ENCODE measurements around the gene ECM1.

ECM1 gene

DNA sequence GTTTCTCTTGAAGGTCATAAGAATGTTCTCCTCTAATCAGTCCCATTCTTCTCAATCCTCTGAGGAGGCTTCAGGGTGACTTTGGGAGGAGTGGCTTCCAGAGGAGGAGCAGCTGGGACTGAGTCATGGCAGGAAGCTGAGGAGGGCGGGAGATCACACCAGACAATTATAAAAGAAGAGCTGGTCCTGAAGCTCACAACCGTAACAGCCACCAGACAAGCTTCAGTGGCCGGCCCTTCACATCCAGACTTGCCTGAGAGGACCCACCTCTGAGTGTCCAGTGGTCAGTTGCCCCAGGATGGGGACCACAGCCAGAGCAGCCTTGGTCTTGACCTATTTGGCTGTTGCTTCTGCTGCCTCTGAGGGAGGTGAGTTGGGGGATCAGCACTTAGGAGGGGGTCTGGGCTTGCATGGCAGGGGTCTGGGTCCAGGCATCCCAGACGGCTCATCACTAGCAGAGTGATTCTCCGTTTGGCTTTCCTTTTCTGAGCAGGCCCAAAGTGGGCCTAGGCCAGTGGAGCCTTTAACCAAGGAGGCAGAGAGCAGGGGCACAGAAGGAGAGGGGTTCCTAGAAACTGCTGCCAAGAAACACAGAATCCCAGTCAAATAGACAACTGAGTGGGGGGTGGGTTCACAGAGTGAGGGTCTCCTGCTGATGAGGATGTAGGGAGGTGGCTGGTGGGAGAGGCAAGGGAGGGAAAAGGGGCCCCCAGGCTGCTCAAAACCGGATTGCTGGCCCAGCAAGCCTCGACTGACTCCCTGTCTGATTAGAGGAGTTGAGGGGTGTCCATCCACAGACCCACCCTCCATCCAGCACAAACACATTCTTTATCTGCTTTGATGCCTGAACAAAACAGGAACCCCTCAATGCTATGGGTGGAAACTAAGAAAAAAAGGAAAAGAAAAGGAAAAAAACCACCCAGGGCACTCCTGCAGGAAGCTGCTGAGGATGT lies at the start of gene ECM1:
ECM1 (plus strand) TSS at position 198 of the 953 bp plus-strand sequence; CDS start at position 299, 101 bp downstream.
- DNase-seq (ENCODE audit: low spot score), result no peak

DNA sequence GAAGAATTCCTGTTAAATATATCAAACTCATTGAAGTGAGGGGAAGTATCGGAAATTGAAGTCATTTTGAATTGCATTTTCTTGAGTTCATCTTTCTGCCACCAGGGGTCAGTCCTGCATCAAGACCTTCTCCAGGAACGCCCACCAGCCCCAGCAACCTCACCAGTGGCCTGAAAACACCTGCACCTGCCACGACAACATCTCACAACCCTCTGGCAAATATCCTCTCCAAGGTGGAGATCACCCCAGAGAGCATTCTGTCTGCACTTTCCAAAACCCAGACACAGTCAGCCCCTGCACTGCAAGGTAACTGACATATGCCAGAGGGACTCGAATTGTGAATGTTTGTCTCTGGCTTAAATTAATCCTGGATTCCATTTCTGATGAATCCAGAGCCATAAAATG lies 43.5 kb upstream of the ECM1 start:
- DNase-seq (ENCODE audit: low spot score), result peak; percentile 60

DNA sequence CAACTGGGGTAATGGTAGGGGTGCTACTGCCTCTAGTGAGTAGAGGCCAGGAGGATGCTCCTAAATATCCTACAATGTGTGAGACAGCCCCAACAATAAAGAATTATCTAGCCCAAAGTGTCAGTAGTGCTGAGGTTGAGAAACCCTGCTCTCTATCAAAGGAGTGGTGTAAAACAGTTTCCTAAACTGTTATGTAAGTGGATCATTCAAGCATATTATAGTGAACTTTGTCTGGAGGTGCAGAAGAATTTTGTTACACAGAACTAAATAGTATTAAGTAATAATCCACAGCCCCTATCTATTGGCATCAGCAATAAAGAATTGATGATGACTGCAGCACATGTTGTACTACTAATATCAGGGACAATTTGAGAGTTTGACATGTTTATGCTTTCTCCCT lies 40.9 kb upstream of the ECM1 start:
- no peak for DNase-seq (ENCODE audit: low spot score)

DNA sequence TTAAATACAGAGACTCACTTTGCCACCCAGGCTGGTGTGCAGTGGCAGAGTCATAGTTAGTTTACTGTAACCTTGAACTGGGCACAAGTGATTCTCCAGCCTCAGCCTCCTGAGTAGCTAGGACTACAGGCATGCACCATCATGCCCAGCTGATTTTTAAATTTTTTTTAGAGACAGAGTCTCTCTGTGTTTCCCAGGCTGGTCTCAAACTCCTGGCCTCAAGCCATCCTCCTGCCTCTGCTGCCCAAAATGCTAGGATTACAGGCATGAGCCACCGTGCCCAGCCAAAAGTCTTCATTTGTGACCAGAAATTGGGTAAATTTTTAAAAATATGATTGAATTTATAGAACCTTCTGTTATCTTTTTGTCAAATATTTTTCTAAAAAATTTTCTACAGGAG lies 38.6 kb upstream of the ECM1 start:
- DNase-seq (ENCODE audit: low spot score), result no peak

GRCh38 chr1:150472601-150473200 lies 35.2 kb upstream of the ECM1 start:
- no peak for DNase-seq (ENCODE audit: low spot score)

- DNase-seq (ENCODE audit: low spot score), result peak; percentile 48
These were observed 34.2 kb upstream of the ECM1 start for GRCh38 chr1:150473659-150474058.

DNA sequence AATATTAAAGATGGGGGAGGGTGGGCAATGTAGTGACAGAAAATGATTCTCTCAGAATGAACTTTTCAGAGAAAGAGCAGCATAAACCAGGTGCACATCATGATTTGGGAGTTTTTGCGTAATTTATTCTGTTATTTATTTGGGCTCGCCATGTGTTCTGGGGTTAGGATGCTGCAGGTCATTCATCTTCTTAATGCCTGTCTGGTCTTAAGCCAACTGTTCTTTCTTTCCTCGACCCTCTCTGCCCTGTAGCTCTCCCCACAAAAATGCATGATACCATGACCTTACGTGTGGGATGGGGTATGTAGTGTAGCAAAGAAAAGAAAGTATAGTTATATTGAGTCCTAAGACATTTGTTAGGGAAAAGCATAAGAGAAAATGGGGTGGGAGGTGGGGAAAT lies 33.0 kb upstream of the ECM1 start:
- DNase-seq (ENCODE audit: low spot score), result no peak

DNA sequence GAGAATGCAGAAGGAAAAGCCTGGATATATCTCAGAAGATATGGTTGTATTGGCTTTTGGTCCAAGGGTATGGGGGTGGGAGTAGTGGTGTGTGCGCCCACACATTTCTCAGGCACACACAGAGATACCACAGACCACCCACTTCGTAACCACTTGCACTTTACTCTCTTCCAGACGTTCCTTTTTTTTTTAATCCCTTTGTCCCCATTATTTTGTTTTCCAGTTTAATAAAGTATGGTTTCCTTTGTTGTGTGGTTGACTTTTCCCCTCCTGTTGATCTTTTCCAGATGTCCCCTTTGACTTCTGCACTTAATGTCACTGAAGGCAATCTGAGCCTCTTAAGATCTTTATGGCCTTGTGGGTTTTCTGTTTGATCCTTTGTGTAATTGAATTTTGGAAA lies 31.2 kb upstream of the ECM1 start:
- DNase-seq (ENCODE audit: low spot score), result no peak

GRCh38 chr1:150477320-150477719 lies 30.6 kb upstream of the ECM1 start:
- DNase-seq (ENCODE audit: low spot score), result no peak

GRCh38 chr1:150477733-150478132 lies 30.2 kb upstream of the ECM1 start:
- no peak for DNase-seq (ENCODE audit: low spot score)

- no peak for DNase-seq (ENCODE audit: low spot score)
These were observed 28.5 kb upstream of the ECM1 start for GRCh38 chr1:150479370-150479769.

DNA sequence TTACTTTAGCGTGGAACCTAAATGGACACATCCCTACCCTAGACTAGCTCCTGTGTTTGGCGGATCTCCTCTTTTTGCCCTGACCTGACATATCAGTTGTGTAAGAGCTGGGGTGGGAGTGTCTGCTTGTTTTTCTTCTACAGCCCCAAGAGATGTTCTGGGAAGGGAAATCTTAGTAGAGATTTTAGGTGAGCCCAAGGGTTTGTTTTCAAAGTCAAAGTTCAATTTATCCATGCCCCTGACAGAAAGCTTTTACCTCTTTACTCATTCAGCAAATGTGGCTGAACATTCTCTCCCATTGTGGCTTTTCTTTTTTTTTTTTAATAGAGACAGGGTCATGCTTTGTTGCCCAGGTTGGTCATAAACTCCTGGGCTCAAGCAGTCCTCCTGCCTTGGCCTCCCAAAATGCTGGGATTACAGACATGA lies 28.0 kb upstream of the ECM1 start:
- no peak for DNase-seq (ENCODE audit: low spot score)

DNA sequence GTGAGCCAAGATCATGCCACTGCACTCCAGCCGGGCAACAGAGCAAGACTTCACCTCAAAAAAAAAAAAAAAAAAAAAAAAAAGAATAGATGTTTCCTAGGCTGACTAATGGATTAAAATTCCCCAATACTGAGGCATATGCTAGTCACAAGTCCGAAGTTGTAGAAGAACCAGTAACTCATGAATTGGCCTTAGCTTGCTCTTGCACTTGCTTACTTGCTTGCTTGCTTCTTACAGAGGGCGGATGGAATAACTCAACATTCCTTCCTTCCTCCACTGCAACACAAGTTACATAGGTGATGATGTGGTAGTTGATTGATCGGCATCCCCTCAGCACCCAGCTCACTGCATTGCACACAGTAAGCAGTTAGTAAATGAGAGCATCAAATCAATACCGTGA lies 23.5 kb upstream of the ECM1 start:
- DNase-seq (ENCODE audit: low spot score), result no peak

GRCh38 chr1:150484861-150485260 lies 23.0 kb upstream of the ECM1 start:
- DNase-seq (ENCODE audit: low spot score), result no peak

DNA sequence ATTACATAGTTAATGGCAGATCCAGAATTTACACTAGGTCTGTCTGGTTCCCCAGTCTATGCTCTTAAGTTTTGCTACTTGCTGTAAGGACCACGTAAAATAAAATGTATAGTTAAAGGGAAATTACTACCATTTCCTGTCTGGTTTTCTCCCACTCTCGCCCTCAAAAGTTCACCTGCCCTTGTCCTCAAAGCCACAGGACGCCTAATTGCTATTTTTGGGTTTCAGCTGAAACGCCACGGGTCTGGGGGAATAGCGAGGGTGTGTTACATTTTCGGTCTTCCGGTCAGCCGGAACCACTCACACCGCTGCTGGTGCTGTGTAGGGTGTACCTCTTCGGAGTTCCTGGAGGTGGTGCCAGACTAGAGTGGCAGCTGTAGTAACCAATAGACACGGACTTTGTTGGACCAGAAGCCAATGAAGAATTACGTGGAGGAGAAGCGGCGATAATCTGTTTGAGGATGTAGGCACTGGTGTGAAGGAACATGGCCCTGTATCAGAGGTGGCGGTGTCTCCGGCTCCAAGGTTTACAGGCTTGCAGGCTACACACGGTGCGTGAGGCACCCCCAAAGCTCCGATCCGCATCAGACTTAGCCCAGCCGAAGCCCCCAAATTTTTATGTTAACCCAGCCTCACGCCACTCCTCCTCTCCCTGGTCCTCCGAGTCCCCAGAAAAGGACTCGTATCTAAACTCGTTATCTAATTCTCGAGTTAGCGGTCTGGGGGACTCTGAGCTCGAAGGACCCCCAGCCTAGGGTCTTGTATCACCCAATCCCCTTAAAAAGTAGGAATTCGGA lies 20.7 kb upstream of the ECM1 start, which contains the start of gene TARS2:
TARS2 (plus strand) TSS at position 454 of the 797 bp plus-strand sequence; CDS start at position 486, 32 bp downstream.
- peak; percentile 98 for DNase-seq (ENCODE audit: low spot score)

- no peak for DNase-seq (ENCODE audit: low spot score)
These were observed 20.2 kb upstream of the ECM1 start for GRCh38 chr1:150487763-150488115.

GRCh38 chr1:150493175-150493574 lies 14.7 kb upstream of the ECM1 start:
- DNase-seq (ENCODE audit: low spot score), result no peak

- no peak for DNase-seq (ENCODE audit: low spot score)
These were observed 9.6 kb upstream of the ECM1 start for GRCh38 chr1:150498342-150498741.

- DNase-seq (ENCODE audit: low spot score), result no peak
These were observed 2.5 kb upstream of the ECM1 start for GRCh38 chr1:150505431-150505830.

DNA sequence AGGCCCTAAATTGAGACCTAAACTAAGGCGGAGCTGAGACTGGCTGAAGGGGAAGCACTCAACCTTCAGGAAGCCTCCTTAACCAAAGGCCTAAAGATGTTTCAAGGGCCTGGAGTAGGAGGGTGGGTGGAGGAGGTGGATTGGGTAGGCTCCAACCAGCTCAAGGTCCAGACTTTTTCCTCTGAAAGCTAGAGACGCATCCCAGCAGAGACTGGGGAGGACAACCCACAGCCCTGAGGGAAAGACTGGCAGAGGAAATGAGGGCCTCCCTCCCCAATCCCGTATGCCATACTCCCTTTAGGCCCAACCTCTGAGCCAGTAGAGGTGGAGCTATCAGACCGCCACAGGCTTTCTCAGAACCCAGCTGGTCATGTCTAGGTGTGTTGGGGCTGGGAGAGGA lies 1.1 kb downstream of the ECM1 start:
- DNase-seq (ENCODE audit: low spot score), result no peak

GRCh38 chr1:150511551-150511950 lies 3.6 kb downstream of the ECM1 start:
- DNase-seq (ENCODE audit: low spot score), result no peak

- DNase-seq (ENCODE audit: low spot score), result no peak
These were observed 4.2 kb downstream of the ECM1 start for GRCh38 chr1:150511985-150512660.
